ENCODE data around the gene TTLL8.
A peak's percentile ranks its signal among the peaks of the same experiment; 100 is the strongest.

The TTLL8 gene

GRCh38 chr22:50041361-50042065 is 16.6 kb downstream of the TTLL8 start:
- no peak for DNase-seq (ENCODE audit: low spot score)

GRCh38 chr22:50040717-50041116 is 17.4 kb downstream of the TTLL8 start:
- DNase-seq (ENCODE audit: low spot score) = no peak

GRCh38 chr22:50039669-50040443 is 18.2 kb downstream of the TTLL8 start:
- DNase-seq (ENCODE audit: low spot score) = no peak

GRCh38 chr22:50035976-50036724 is 21.9 kb downstream of the TTLL8 start:
- DNase-seq (ENCODE audit: low spot score) = no peak

GRCh38 chr22:50035131-50035881 is 22.8 kb downstream of the TTLL8 start:
- DNase-seq (ENCODE audit: low spot score) = no peak

GRCh38 chr22:50034126-50035081 is 23.7 kb downstream of the TTLL8 start:
- no peak for DNase-seq (ENCODE audit: low spot score)

GRCh38 chr22:50032941-50033601 is 25.0 kb downstream of the TTLL8 start:
- DNase-seq (ENCODE audit: low spot score) = no peak

GRCh38 chr22:50032109-50032871 is 25.8 kb downstream of the TTLL8 start:
- no peak for DNase-seq (ENCODE audit: low spot score)

- DNase-seq (ENCODE audit: low spot score) = no peak
Observed at GRCh38 chr22:50031189-50032091, 26.7 kb downstream of the TTLL8 start.

GRCh38 chr22:50030297-50031188 is 27.6 kb downstream of the TTLL8 start:
- peak; percentile 69 for DNase-seq (ENCODE audit: low spot score)

GRCh38 chr22:50027639-50028537 is 30.2 kb downstream of the TTLL8 start:
- peak; percentile 24 for DNase-seq (ENCODE audit: low spot score)

GRCh38 chr22:50025993-50026392 is 32.1 kb downstream of the TTLL8 start:
- no peak for DNase-seq (ENCODE audit: low spot score)

GRCh38 chr22:50022171-50022819 is 35.8 kb downstream of the TTLL8 start:
- DNase-seq (ENCODE audit: low spot score) = no peak

- no peak for DNase-seq (ENCODE audit: low spot score)
Observed at GRCh38 chr22:50020606-50021005, 37.5 kb downstream of the TTLL8 start.

- DNase-seq (ENCODE audit: low spot score) = no peak
Observed at GRCh38 chr22:50019316-50019715, 38.8 kb downstream of the TTLL8 start.
